ENCODE results near the gene MAMLD1.

The MAMLD1 gene

GRCh38 chrX:150357790-150358189, 5.3 kb upstream of the MAMLD1 start:
- no peak overlapping the region for H3K9ac ChIP-seq (ENCODE audit: low read depth, low read length)
- H3K27ac ChIP-seq (ENCODE audit: low read depth, low read length), result no peak overlapping the region
- WGBS, result no CpG with 5 or more reads among the region's 1 CpG
- H3K4me3 ChIP-seq (ENCODE audit: low read length), result no peak overlapping the region
- H3K9me3 ChIP-seq (ENCODE audit: insufficient read depth, low read depth, low read length), result no peaks in the 10 kb centered on the region
- H3K4me1 ChIP-seq (ENCODE audit: insufficient read depth, low read length), result no peaks in the 10 kb centered on the region; the same call in 1 of the 2 replicates
- H3K36me3 ChIP-seq (ENCODE audit: insufficient read depth, low read length), result no peaks in the 10 kb centered on the region
- peaks cover 46% of the 10 kb centered on the region for H3K27me3 ChIP-seq (ENCODE audit: insufficient read depth, low read length)

GRCh38 chrX:150358651-150359050, 4.5 kb upstream of the MAMLD1 start:
- no peaks in the 10 kb centered on the region for H3K9me3 ChIP-seq (ENCODE audit: insufficient read depth, low read depth, low read length)
- WGBS, result 96% methylated on average over 3 of the region's 3 CpGs
- H3K4me1 ChIP-seq (ENCODE audit: insufficient read depth, low read length), result no peaks in the 10 kb centered on the region; the same call in 1 of the 2 replicates
- no peak overlapping the region for H3K9ac ChIP-seq (ENCODE audit: low read depth, low read length)
- no peak overlapping the region for H3K27ac ChIP-seq (ENCODE audit: low read depth, low read length)
- H3K36me3 ChIP-seq (ENCODE audit: insufficient read depth, low read length), result no peaks in the 10 kb centered on the region
- H3K4me3 ChIP-seq (ENCODE audit: low read length), result no peak overlapping the region
- peaks cover 54% of the 10 kb centered on the region for H3K27me3 ChIP-seq (ENCODE audit: insufficient read depth, low read length)

GRCh38 chrX:150360331-150360730, 2.8 kb upstream of the MAMLD1 start:
- Histone ChIP-seq H3K27me3 (ENCODE audit: insufficient read depth, low read length) (peaks cover 69% of the 10 kb centered on the region), H3K4me3 (ENCODE audit: low read length) (no peak overlapping the region), H3K9me3 (ENCODE audit: insufficient read depth, low read depth, low read length) (no peaks in the 10 kb centered on the region), H3K36me3 (ENCODE audit: insufficient read depth, low read length) (no peaks in the 10 kb centered on the region), H3K9ac (ENCODE audit: low read depth, low read length) (no peak overlapping the region), H3K27ac (ENCODE audit: low read depth, low read length) (no peak overlapping the region), H3K4me1 (ENCODE audit: insufficient read depth, low read length) (no peaks in the 10 kb centered on the region; the same call in 1 of the 2 replicates)
- WGBS, result 82% methylated on average over 5 of the region's 5 CpGs

- Histone ChIP-seq H3K27me3 (ENCODE audit: insufficient read depth, low read length) (peaks cover 72% of the 10 kb centered on the region), H3K4me1 (ENCODE audit: insufficient read depth, low read length) (peaks cover 1% of the 10 kb centered on the region), H3K4me3 (ENCODE audit: low read length) (peak overlapping the region; percentile 60), H3K27ac (ENCODE audit: low read depth, low read length) (no peak overlapping the region), H3K36me3 (ENCODE audit: insufficient read depth, low read length) (no peaks in the 10 kb centered on the region), H3K9me3 (ENCODE audit: insufficient read depth, low read depth, low read length) (no peaks in the 10 kb centered on the region), H3K9ac (ENCODE audit: low read depth, low read length) (no peak overlapping the region)
- WGBS, result 3% methylated on average over 43 of the region's 43 CpGs
Measured at GRCh38 chrX:150361070-150361776, 1.9 kb upstream of the MAMLD1 start.

- H3K27ac ChIP-seq (ENCODE audit: low read depth, low read length), result no peak overlapping the region
- H3K36me3 ChIP-seq (ENCODE audit: insufficient read depth, low read length), result no peaks in the 10 kb centered on the region
- peaks cover 4% of the 10 kb centered on the region for H3K4me1 ChIP-seq (ENCODE audit: insufficient read depth, low read length)
- no peaks in the 10 kb centered on the region for H3K9me3 ChIP-seq (ENCODE audit: insufficient read depth, low read depth, low read length)
- peak overlapping the region; percentile 60 for H3K4me3 ChIP-seq (ENCODE audit: low read length)
- H3K9ac ChIP-seq (ENCODE audit: low read depth, low read length), result no peak overlapping the region
- WGBS, result 2% methylated on average over 37 of the region's 37 CpGs
- peaks cover 78% of the 10 kb centered on the region for H3K27me3 ChIP-seq (ENCODE audit: insufficient read depth, low read length)
Measured at GRCh38 chrX:150361777-150362351, 1.3 kb upstream of the MAMLD1 start.

GRCh38 chrX:150363561-150364346, 637 bp downstream of the MAMLD1 start:
- no peak overlapping the region for H3K27ac ChIP-seq (ENCODE audit: low read depth, low read length)
- peak overlapping the region; percentile 60 for H3K4me3 ChIP-seq (ENCODE audit: low read length)
- WGBS, result under 1% methylated on average over 67 of the region's 67 CpGs
- H3K9me3 ChIP-seq (ENCODE audit: insufficient read depth, low read depth, low read length), result no peaks in the 10 kb centered on the region
- H3K4me1 ChIP-seq (ENCODE audit: insufficient read depth, low read length), result peaks cover 4% of the 10 kb centered on the region
- no peak overlapping the region for H3K9ac ChIP-seq (ENCODE audit: low read depth, low read length)
- peaks cover 78% of the 10 kb centered on the region for H3K27me3 ChIP-seq (ENCODE audit: insufficient read depth, low read length)
- H3K36me3 ChIP-seq (ENCODE audit: insufficient read depth, low read length), result no peaks in the 10 kb centered on the region

GRCh38 chrX:150364347-150365050, 1.4 kb downstream of the MAMLD1 start:
- WGBS, result under 1% methylated on average over 54 of the region's 66 CpGs
- peaks cover 71% of the 10 kb centered on the region for H3K27me3 ChIP-seq (ENCODE audit: insufficient read depth, low read length)
- H3K4me3 ChIP-seq (ENCODE audit: low read length), result peak overlapping the region; percentile 60

GRCh38 chrX:150365051-150365989, 2.2 kb downstream of the MAMLD1 start:
- H3K9ac ChIP-seq (ENCODE audit: low read depth, low read length), result no peak overlapping the region
- under 1% methylated on average over 69 of the region's 75 CpGs for WGBS
- peaks cover 63% of the 10 kb centered on the region for H3K27me3 ChIP-seq (ENCODE audit: insufficient read depth, low read length)

More at GRCh38 chrX:150364347-150365050, 1.4 kb downstream of the MAMLD1 start:
- no peaks in the 10 kb centered on the region for H3K36me3 ChIP-seq (ENCODE audit: insufficient read depth, low read length)
- H3K4me1 ChIP-seq (ENCODE audit: insufficient read depth, low read length), result peaks cover 4% of the 10 kb centered on the region
- no peak overlapping the region for H3K9ac ChIP-seq (ENCODE audit: low read depth, low read length)
- H3K27ac ChIP-seq (ENCODE audit: low read depth, low read length), result no peak overlapping the region
- H3K9me3 ChIP-seq (ENCODE audit: insufficient read depth, low read depth, low read length), result no peaks in the 10 kb centered on the region

GRCh38 chrX:150365990-150366911, 3.1 kb downstream of the MAMLD1 start:
- 5% methylated on average over 23 of the region's 24 CpGs for WGBS
- H3K4me1 ChIP-seq (ENCODE audit: insufficient read depth, low read length), result peaks cover 4% of the 10 kb centered on the region
- H3K9me3 ChIP-seq (ENCODE audit: insufficient read depth, low read depth, low read length), result no peaks in the 10 kb centered on the region
- no peaks in the 10 kb centered on the region for H3K36me3 ChIP-seq (ENCODE audit: insufficient read depth, low read length)
- H3K27me3 ChIP-seq (ENCODE audit: insufficient read depth, low read length), result peaks cover 53% of the 10 kb centered on the region
- H3K4me3 ChIP-seq (ENCODE audit: low read length), result peak overlapping the region; percentile 60
- H3K9ac ChIP-seq (ENCODE audit: low read depth, low read length), result no peak overlapping the region
- no peak overlapping the region for H3K27ac ChIP-seq (ENCODE audit: low read depth, low read length)

More at GRCh38 chrX:150365051-150365989, 2.2 kb downstream of the MAMLD1 start:
- peak overlapping the region; percentile 60 for H3K4me3 ChIP-seq (ENCODE audit: low read length)
- H3K36me3 ChIP-seq (ENCODE audit: insufficient read depth, low read length), result no peaks in the 10 kb centered on the region
- H3K4me1 ChIP-seq (ENCODE audit: insufficient read depth, low read length), result peaks cover 4% of the 10 kb centered on the region
- no peak overlapping the region for H3K27ac ChIP-seq (ENCODE audit: low read depth, low read length)
- H3K9me3 ChIP-seq (ENCODE audit: insufficient read depth, low read depth, low read length), result no peaks in the 10 kb centered on the region

All from HUES64 (cell line).